Skin of body (tissue), 3 donors: Measurements from ENCODE around the gene RPL29. TPM values are rescaled to one million over a fixed set of nuclear protein-coding genes. Genes with fewer than 3 reads are reported as not detected.

Experiments used
- DNase-seq: peaks from one replicate; lab custom pipeline; 2025; lab: John Stamatoyannopoulos, UW
- small RNA-seq: library from RNA; depleted of rRNA; stranded (forward); fragments of <200 nt; gene quantifications from one replicate; pipeline ENCODE3, GENCODE V24; 2014; ENCODE audit warnings: low replicate concordance
- total RNA-seq: library from RNA; depleted of rRNA; stranded (reverse); fragments of >200 nt; gene quantifications from one replicate; pipeline ENCODE4 v1.2.3, GENCODE V29; 2014

RPL29 gene
- total RNA-seq, 1 donor from 2014 or later: 933 TPM

DNA sequence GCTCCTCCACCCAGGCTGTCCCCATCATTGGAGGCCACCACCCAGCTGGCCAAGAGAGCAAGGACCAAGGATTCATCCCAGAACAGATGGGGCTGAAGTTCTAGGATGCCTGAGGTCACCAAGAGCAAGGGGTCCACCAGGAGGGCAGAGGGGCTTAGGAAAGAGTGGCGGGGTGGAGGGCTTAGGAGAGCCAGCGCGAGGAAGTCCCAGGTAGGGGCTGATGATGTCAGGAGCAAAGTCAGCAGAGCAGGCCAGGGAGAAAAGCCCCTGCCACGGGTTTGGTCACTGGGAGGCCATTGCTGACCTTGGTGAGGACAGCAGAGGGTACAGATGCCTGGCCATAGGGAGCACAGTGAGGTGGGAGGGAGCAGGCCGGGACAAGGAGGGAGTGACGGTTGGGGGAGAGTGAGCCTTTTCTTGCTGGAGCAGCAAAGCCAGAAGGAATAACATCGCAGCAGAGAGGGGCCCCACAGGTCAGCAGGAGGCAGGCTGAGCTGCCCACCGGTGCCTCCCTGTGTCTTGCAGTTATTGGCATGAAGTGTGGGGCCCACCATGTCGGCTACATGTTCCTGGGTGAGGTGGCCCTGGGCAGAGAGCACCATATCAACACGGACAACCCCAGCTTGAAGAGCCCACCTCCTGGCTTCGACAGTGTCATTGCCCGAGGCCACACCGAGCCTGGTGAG lies 48.3 kb downstream of the RPL29 start:
- DNase-seq: no peak

- DNase-seq: no peak
Measured at GRCh38 chr3:51946796-51947195, 48.9 kb downstream of the RPL29 start.

DNA sequence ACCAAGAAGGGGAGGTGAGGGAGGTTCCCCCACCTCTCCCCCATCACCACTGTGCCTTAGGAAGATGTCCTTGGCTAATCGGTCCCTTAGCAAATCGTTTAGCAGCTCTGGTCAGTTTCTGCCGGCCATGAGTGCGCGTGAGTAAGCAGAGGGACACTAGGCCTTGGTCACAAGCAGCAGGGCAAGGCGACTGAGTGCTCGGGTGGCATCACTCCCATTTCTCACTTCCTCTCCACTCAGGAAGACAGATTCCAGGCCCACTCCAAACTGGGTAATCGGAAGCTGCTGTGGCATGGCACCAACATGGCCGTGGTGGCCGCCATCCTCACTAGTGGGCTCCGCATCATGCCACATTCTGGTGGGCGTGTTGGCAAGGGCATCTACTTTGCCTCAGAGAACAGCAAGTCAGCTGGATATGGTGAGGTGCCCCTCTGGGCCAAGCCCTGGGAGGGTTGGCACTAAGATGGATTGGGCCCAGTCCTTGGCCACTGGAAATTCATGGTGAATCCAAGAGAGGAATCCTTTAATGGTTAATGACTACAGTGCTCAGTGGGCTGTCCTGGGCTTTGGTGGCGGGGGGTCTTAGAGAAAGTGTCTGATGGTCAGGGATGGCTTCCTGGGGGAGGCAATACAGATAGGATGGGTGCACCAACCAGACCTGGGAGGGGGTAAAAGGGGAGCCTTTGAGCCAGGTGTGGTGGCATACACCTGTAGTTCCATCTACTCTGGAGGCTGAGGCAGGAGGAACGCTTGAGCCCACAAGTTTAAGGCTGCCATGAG lies 49.6 kb downstream of the RPL29 start:
- DNase-seq: no peak

- no peak for DNase-seq
Measured at GRCh38 chr3:51945031-51945840, 50.5 kb downstream of the RPL29 start.

- no peak for DNase-seq
Measured at GRCh38 chr3:51944451-51945021, 51.2 kb downstream of the RPL29 start.

Small RNA genes within 50 kb of the gene (small RNA-seq; reads per million reads assigned to genes)
- gene AC115284.1: not detected

Other genes starting within 250 kb of the RPL29 start
- gene IQCF6, start 216.7 kb downstream of the RPL29 start, total RNA-seq: not detected
- not detected for gene IQCF2, start 134.3 kb downstream of the RPL29 start, total RNA-seq
- gene IQCF5, start 120.3 kb downstream of the RPL29 start, total RNA-seq: not detected
- gene IQCF1, start 92.5 kb downstream of the RPL29 start, total RNA-seq: not detected
- 9.8 TPM for gene RRP9, start 54.0 kb downstream of the RPL29 start, total RNA-seq
- gene PARP3, start 53.5 kb downstream of the RPL29 start, total RNA-seq: 3.7 TPM
- gene GPR62, start 40.5 kb downstream of the RPL29 start, total RNA-seq: 0.20 TPM
- gene PCBP4, start 28.4 kb downstream of the RPL29 start, total RNA-seq: 13.6 TPM
- gene ABHD14B, start 21.8 kb downstream of the RPL29 start, total RNA-seq: 10.9 TPM
- gene ABHD14A, start 20.8 kb downstream of the RPL29 start, total RNA-seq: 6.6 TPM
- gene ACY1, start 12.4 kb downstream of the RPL29 start, total RNA-seq: 18.0 TPM
- gene DUSP7, start 60.7 kb upstream of the RPL29 start, total RNA-seq: 18.0 TPM
- gene POC1A, start 158.5 kb upstream of the RPL29 start, total RNA-seq: 4.6 TPM
- gene ALAS1, start 202.3 kb upstream of the RPL29 start, total RNA-seq: 31.4 TPM
- not detected for gene TLR9, start 229.8 kb upstream of the RPL29 start, total RNA-seq
- 24.5 TPM for gene TWF2, start 243.3 kb upstream of the RPL29 start, total RNA-seq
- 9.5 TPM for gene PPM1M, start 249.9 kb upstream of the RPL29 start, total RNA-seq